Measurements from ENCODE around the gene ZBTB24.

GRCh38 chr6:109449064-109449794 lies 33.8 kb downstream of the ZBTB24 start:
- TF ChIP-seq CTCF (IDR thresholded peaks at IDR 0.05) (no peak), POLR2AphosphoS2 (conservative IDR thresholded peaks at IDR 0.05; ENCODE audit: low read length) (no peak), POLR2A (IDR thresholded peaks at IDR 0.05; ENCODE audit: low read length) (no peak), NR3C1 (IDR thresholded peaks at IDR 0.05) (no peak), RAD21 (conservative IDR thresholded peaks at IDR 0.05 in 1 of 2, IDR thresholded peaks at IDR 0.05 in 1 of 2) (no peak), GATA3 (IDR thresholded peaks at IDR 0.05; ENCODE audit: borderline replicate concordance) (no peak), MAX (IDR thresholded peaks at IDR 0.05) (no peak), HMGXB4 (CRISPR knock-in tag; IDR thresholded peaks at IDR 0.05; ENCODE audit: borderline replicate concordance) (no peak), SMC3 (IDR thresholded peaks at IDR 0.05) (no peak), RFX5 (IDR thresholded peaks at IDR 0.05) (no peak)

All from A549 (cell line).